CD14-positive monocyte (primary cell): Measurements from ENCODE around the gene UGT1A6. TPM values are rescaled to one million over a fixed set of nuclear protein-coding genes. Genes with fewer than 3 reads are reported as not detected.
"Not testable (repeated sequence)": the region's sequence is repeated elsewhere in the genome, so short reads cannot be mapped to it uniquely, and the experiment has no call there.

Experiments used
- DNase-seq, 3 donors: peaks; one replicate each; pipeline ENCODE4 v3.0.0-alpha.2; 2011 to 2022
- H2AFZ ChIP-seq: 2 replicates; pipeline ENCODE4 v1.6.0; 2012; ENCODE audit warnings: mild to moderate bottlenecking, low read depth, low read length, inconsistent platforms; ENCODE audit not compliant: insufficient read depth, poor library complexity, severe bottlenecking
- H3K27ac ChIP-seq, 2 donors: 1 replicate in 1 of 2; 2 replicates in 1 of 2; pipeline ENCODE4 v1.5.1; 2012 to 2013; ENCODE audit warnings: low read length in 2 of 2, control low read depth in 1 of 2, inconsistent platforms in 1 of 2, low read depth in 1 of 2, mild to moderate bottlenecking in 1 of 2
- H3K27me3 ChIP-seq, 2 donors: one replicate each; pipeline versions ENCODE4 v1.6.0 to v1.6.1; 2011 to 2013; ENCODE audit warnings: low read length in 2 of 2; ENCODE audit not compliant: control insufficient read depth in 2 of 2, insufficient read depth in 2 of 2
- H3K36me3 ChIP-seq, 2 donors: replicated peaks in 1 of 2; 1 replicate in 1 of 2; 2 replicates in 1 of 2; pipeline versions ENCODE4 v1.5.1 to v1.6.1; 2012 to 2013; ENCODE audit warnings: low read length in 2 of 2, control low read depth in 1 of 2, inconsistent platforms in 1 of 2, mild to moderate bottlenecking in 1 of 2; ENCODE audit not compliant: insufficient read depth in 2 of 2, control insufficient read depth in 1 of 2
- H3K4me1 ChIP-seq, 2 donors: 1 replicate in 1 of 2; 2 replicates in 1 of 2; pipeline versions ENCODE4 v1.5.1 to v1.6.1; 2012 to 2013; ENCODE audit warnings: low read length in 2 of 2, control low read depth in 1 of 2, inconsistent platforms in 1 of 2, mild to moderate bottlenecking in 1 of 2, moderate library complexity in 1 of 2; ENCODE audit not compliant: insufficient read depth in 2 of 2, control insufficient read depth in 1 of 2
- H3K4me2 ChIP-seq: replicated peaks from 2 replicates; pipeline ENCODE3; 2012; ENCODE audit warnings: low read length, moderate library complexity, mild to moderate bottlenecking; ENCODE audit not compliant: poor library complexity, severe bottlenecking; ENCODE audit errors: extremely low read depth
- H3K4me3 ChIP-seq, 3 experiments: fragments of 200-600 bp in 1 of 3; sonication (generic) in 1 of 3; replicated peaks in 1 of 3; 1 replicate in 2 of 3; 2 replicates in 1 of 3; pipeline ENCODE4 v1.5.1; 2011 to 2013; ENCODE audit warnings: low read length in 3 of 3, mild to moderate bottlenecking in 3 of 3, control low read depth in 2 of 3, low read depth in 2 of 3, inconsistent platforms in 1 of 3, moderate library complexity in 1 of 3
- H3K79me2 ChIP-seq: 2 replicates; pipeline ENCODE4 v1.6.0; 2012; ENCODE audit warnings: mild to moderate bottlenecking, control low read depth, inconsistent platforms, low read length, moderate library complexity; ENCODE audit not compliant: insufficient read depth
- H3K9ac ChIP-seq: 2 replicates; pipeline ENCODE4 v1.6.0; 2017; ENCODE audit warnings: low read length, mild to moderate bottlenecking; ENCODE audit not compliant: insufficient read depth, poor library complexity, severe bottlenecking
- H3K9me3 ChIP-seq, 2 donors: replicated peaks in 1 of 2; 1 replicate in 1 of 2; 2 replicates in 1 of 2; pipeline versions ENCODE4 v1.5.1 to v1.6.1; 2012 to 2013; ENCODE audit warnings: low read length in 2 of 2, control low read depth in 1 of 2; ENCODE audit not compliant: control insufficient read depth in 1 of 2, insufficient read depth in 1 of 2
- H4K20me1 ChIP-seq: 2 replicates; pipeline ENCODE4 v1.6.0; 2012; ENCODE audit warnings: mild to moderate bottlenecking, low read length, control low read depth, moderate library complexity; ENCODE audit not compliant: insufficient read depth
- H3K27ac Mint-ChIP-seq, 7 donors: one replicate each; pipeline ENCODE4 v1.8.0; 2020; ENCODE audit warnings: mild to moderate bottlenecking in 7 of 7, mixed read lengths in 7 of 7, moderate library complexity in 6 of 7, inconsistent platforms in 2 of 7
- H3K27me3 Mint-ChIP-seq, 3 donors: one replicate each; pipeline ENCODE4 v1.8.0; 2021 to 2022; ENCODE audit warnings: low read depth in 3 of 3, mild to moderate bottlenecking in 3 of 3, mixed read lengths in 3 of 3, moderate library complexity in 3 of 3, inconsistent platforms in 1 of 3
- H3K36me3 Mint-ChIP-seq, 2 donors: one replicate each; pipeline ENCODE4 v1.8.0; 2020; ENCODE audit warnings: mixed read lengths in 2 of 2, inconsistent platforms in 1 of 2, mild to moderate bottlenecking in 1 of 2
- H3K4me1 Mint-ChIP-seq: one replicate; pipeline ENCODE4 v1.8.0; 2020; ENCODE audit warnings: mild to moderate bottlenecking, mixed read lengths
- H3K4me3 Mint-ChIP-seq, 2 donors: one replicate each; pipeline ENCODE4 v1.8.0; 2020; ENCODE audit warnings: mild to moderate bottlenecking in 2 of 2, mixed read lengths in 2 of 2, moderate library complexity in 1 of 2
- H3K9me3 Mint-ChIP-seq, 7 donors: one replicate each; pipeline ENCODE4 v1.8.0; 2020 to 2022; ENCODE audit warnings: mixed read lengths in 7 of 7, mild to moderate bottlenecking in 6 of 7, moderate library complexity in 6 of 7, inconsistent platforms in 2 of 7
- CTCF ChIP-seq: fragments of 200-600 bp; IDR thresholded peaks from one replicate; pipeline ENCODE4 v1.8.0; 2022; ENCODE audit warnings: antibody characterized with exemption, mild to moderate bottlenecking
- WGBS: methylation state at CpG from one replicate; pipeline ENCODE4 v1.1.5; 2013; ENCODE audit warnings: missing lambda C conversion rate; ENCODE audit not compliant: insufficient coverage; 5-methylcytosine and 5-hydroxymethylcytosine counted together
- intact Hi-C, 2 donors: fragments of 100-400 bp; cut with micrococcal nuclease; formaldehyde crosslinking; loops; one replicate each; pipeline versions ENCODE4 v1.15.0 to v1.15.1; 2023
- polyA plus RNA-seq, 3 donors: library from polyadenylated mRNA; depleted of rRNA in 1 of 3; unstranded in 2 of 3; stranded (reverse) in 1 of 3; fragments of 300-500 nt in 2 of 3; fragments of >200 nt in 1 of 3; fragmentation: Illumina TruSeq in 2 of 3; gene quantifications; 1 replicate in 2 of 3; 2 replicates in 1 of 3; pipeline ENCODE4 v1.2.3, GENCODE V29; 2012 to 2021

The UGT1A6 gene
- polyA plus RNA-seq, 3 donors: not detected

- H3K4me2 ChIP-seq: no peak overlapping the region
- H3K79me2 ChIP-seq: no peaks in the 10 kb centered on the region
- H3K27me3 Mint-ChIP-seq: peaks cover 0 to 3% (median 1%) of the 10 kb centered on the region in 3 donors
- H2AFZ ChIP-seq: no peak overlapping the region
- peaks cover 0 to 6% (median 1%) of the 10 kb centered on the region in 7 donors for H3K9me3 Mint-ChIP-seq
- no peaks in the 10 kb centered on the region for H3K9me3 ChIP-seq
- H3K36me3 Mint-ChIP-seq: no peaks in the 10 kb centered on the region
- WGBS: 100% methylated on average over 1 of the region's 8 CpGs
- no peak overlapping the region for H3K4me3 Mint-ChIP-seq
- no peak for TF ChIP-seq CTCF
- H3K27me3 ChIP-seq: no peaks in the 10 kb centered on the region
- no peak overlapping the region for H3K4me3 ChIP-seq
- no peak for DNase-seq
- intact Hi-C loops: no loop called here
- H3K4me1 ChIP-seq: no peaks in the 10 kb centered on the region
- no peak overlapping the region for H3K9ac ChIP-seq
- no peak overlapping the region for H3K27ac ChIP-seq
- no peak overlapping the region for H3K27ac Mint-ChIP-seq
- no peaks in the 10 kb centered on the region for H3K36me3 ChIP-seq
- no peaks in the 10 kb centered on the region for H3K4me1 Mint-ChIP-seq
- no peaks in the 10 kb centered on the region for H4K20me1 ChIP-seq
Observed at GRCh38 chr2:233699424-233700027, 6.8 kb downstream of the UGT1A6 start.

- intact Hi-C loops: no loop called here
- no peak overlapping the region for H3K4me2 ChIP-seq
Observed at GRCh38 chr2:233700028-233700635, 7.4 kb downstream of the UGT1A6 start.

GRCh38 chr2:233700842-233701241 lies 8.2 kb downstream of the UGT1A6 start:
- H3K4me1 Mint-ChIP-seq, H3K27ac Mint-ChIP-seq, H3K9me3 Mint-ChIP-seq, H3K4me3 ChIP-seq, intact Hi-C loops, H3K27ac ChIP-seq, H3K4me2 ChIP-seq, H4K20me1 ChIP-seq, H3K36me3 Mint-ChIP-seq, H3K9ac ChIP-seq, H2AFZ ChIP-seq, DNase-seq, H3K36me3 ChIP-seq, H3K9me3 ChIP-seq, H3K4me1 ChIP-seq, H3K4me3 Mint-ChIP-seq, H3K27me3 ChIP-seq, H3K79me2 ChIP-seq, H3K27me3 Mint-ChIP-seq: not testable (repeated sequence)
- WGBS: no CpG with 5 or more reads among the region's 5 CpGs

More at GRCh38 chr2:233700028-233700635, 7.4 kb downstream of the UGT1A6 start:
- no peaks in the 10 kb centered on the region for H3K36me3 ChIP-seq
- no peaks in the 10 kb centered on the region for H3K4me1 Mint-ChIP-seq
- H3K27ac ChIP-seq: no peak overlapping the region
- no peak for TF ChIP-seq CTCF
- H3K27ac Mint-ChIP-seq: no peak overlapping the region
- no peaks in the 10 kb centered on the region for H3K79me2 ChIP-seq
- no peaks in the 10 kb centered on the region for H3K27me3 ChIP-seq
- H3K27me3 Mint-ChIP-seq: peaks cover 0 to 3% (median 3%) of the 10 kb centered on the region in 3 donors
- no peaks in the 10 kb centered on the region for H3K4me1 ChIP-seq
- H3K4me3 Mint-ChIP-seq: no peak overlapping the region
- no peaks in the 10 kb centered on the region for H3K36me3 Mint-ChIP-seq
- H3K4me3 ChIP-seq: no peak overlapping the region
- whole genome bisulfite sequencing: no CpG with 5 or more reads among the region's 1 CpG
- H3K9me3 Mint-ChIP-seq: peaks cover 0 to 4% (median 0%) of the 10 kb centered on the region in 7 donors
- DNase-seq: no peak
- H4K20me1 ChIP-seq: no peaks in the 10 kb centered on the region
- H3K9me3 ChIP-seq: no peaks in the 10 kb centered on the region
- H3K9ac ChIP-seq: no peak overlapping the region
- H2AFZ ChIP-seq: no peak overlapping the region
